BJ (cell line): ENCODE measurements around the gene NUMBL. TPM values are rescaled to one million over a fixed set of nuclear protein-coding genes. Genes with fewer than 3 reads are reported as not detected.

ENCODE experiments used
- CTCF ChIA-PET: fragments of 350-600 bp; formaldehyde crosslinking; extraction: SDS; loops from one replicate; lab custom pipeline; 2021; ENCODE audit warnings: antibody characterized with exemption, inconsistent platforms; lab: Yijun Ruan, JAX
- POLR2A ChIA-PET: fragments of 300-600 bp; sonication (Branson Sonifier 250); formaldehyde crosslinking; extraction: SDS; loops from one replicate; lab custom pipeline; 2021; ENCODE audit warnings: antibody characterized with exemption; lab: Charles Lee
- DNase-seq: peaks from one replicate; pipeline ENCODE4 v3.0.0-alpha.2; 2011; ENCODE audit warnings: low read depth
- H3K27me3 ChIP-seq: 2 replicates; pipeline ENCODE4 v1.6.0; 2011; ENCODE audit warnings: low read length; ENCODE audit not compliant: control insufficient read depth, insufficient read depth
- H3K36me3 ChIP-seq: 2 replicates; pipeline ENCODE4 v1.5.1; 2011; ENCODE audit warnings: low read length; ENCODE audit not compliant: control insufficient read depth, insufficient read depth
- H3K4me3 ChIP-seq: 2 replicates; pipeline ENCODE4 v1.5.1; 2011; ENCODE audit warnings: low read depth, mild to moderate bottlenecking, control low read depth, low read length
- CTCF ChIP-seq: IDR thresholded peaks from 2 replicates; pipeline ENCODE4 v1.5.1; 2011; ENCODE audit warnings: low read depth, mild to moderate bottlenecking, control low read depth, inconsistent platforms, low read length, moderate library complexity; ENCODE audit not compliant: insufficient read depth
- polyA plus RNA-seq: library from polyadenylated mRNA; depleted of rRNA; stranded (reverse); fragments of >200 nt; gene quantifications from 2 replicates; pipeline ENCODE4 v1.2.3, GENCODE V29; 2011

Gene NUMBL
- polyA plus RNA-seq, 1 experiment, result 28.6 TPM

- CTCF ChIA-PET, result interaction anchor here (1.4 to 5.6 kb wide), 4 partner anchors 13 to 173 kb away, joined by 3 to 72 read pairs (median 6); no protein-coding TSS in a partner anchor
- TF ChIP-seq CTCF, result no peak
- Histone ChIP-seq H3K27me3 (no peaks in the 10 kb centered on the region), H3K4me3 (no peak overlapping the region), H3K36me3 (no peaks in the 10 kb centered on the region)
- DNase-seq, result no peak
- POLR2A ChIA-PET, result interaction anchor here (0.6 kb wide), 1 partner anchor 43 kb away, joined by 4 read pairs; no protein-coding TSS in a partner anchor
Measured at GRCh38 chr19:40646743-40647254, 43.7 kb downstream of the NUMBL start.

GRCh38 chr19:40642757-40643305 lies 47.6 kb downstream of the NUMBL start:
- CTCF ChIA-PET, result interaction anchor here (5.6 kb wide), 1 partner anchor 9 kb away, joined by 72 read pairs; no protein-coding TSS in a partner anchor
- Histone ChIP-seq H3K36me3 (no peaks in the 10 kb centered on the region), H3K4me3 (no peak overlapping the region), H3K27me3 (no peaks in the 10 kb centered on the region)
- POLR2A ChIA-PET, result interaction anchor here (0.6 kb wide), 2 partner anchors 23 to 222 kb away, joined by 3 to 9 read pairs; no protein-coding TSS in a partner anchor
- no peak for TF ChIP-seq CTCF
- DNase-seq, result no peak

GRCh38 chr19:40642051-40642706 lies 48.3 kb downstream of the NUMBL start:
- TF ChIP-seq CTCF, result no peak
- Histone ChIP-seq H3K4me3 (no peak overlapping the region), H3K36me3 (no peaks in the 10 kb centered on the region), H3K27me3 (no peaks in the 10 kb centered on the region)
- no peak for DNase-seq
- ChIA-PET CTCF (interaction anchor here (5.6 kb wide), 1 partner anchor 8 kb away, joined by 72 read pairs; no protein-coding TSS in a partner anchor), POLR2A (no interaction called here)

GRCh38 chr19:40641281-40641680 lies 49.2 kb downstream of the NUMBL start:
- ChIA-PET POLR2A (no interaction called here), CTCF (no interaction called here)
- H3K36me3 ChIP-seq, result no peaks in the 10 kb centered on the region
- TF ChIP-seq CTCF, result no peak
- no peak for DNase-seq
- no peaks in the 10 kb centered on the region for H3K27me3 ChIP-seq
- H3K4me3 ChIP-seq, result no peak overlapping the region

GRCh38 chr19:40640744-40641143 lies 49.7 kb downstream of the NUMBL start:
- Histone ChIP-seq H3K36me3 (no peaks in the 10 kb centered on the region), H3K4me3 (no peak overlapping the region), H3K27me3 (no peaks in the 10 kb centered on the region)
- DNase-seq, result no peak
- ChIA-PET POLR2A (no interaction called here), CTCF (no interaction called here)
- TF ChIP-seq CTCF, result no peak
